GM11168 (cell line): ENCODE measurements around the gene SIX5.

Experiments
- in situ Hi-C: fragments of 300-500 bp; cut with MboI; formaldehyde crosslinking; loops from one replicate; pipeline ENCODE4 v1.12.0; 2022; ENCODE audit warnings: low sequenced_read_pairs; ENCODE audit not compliant: unreplicated experiment

SIX5 gene

GRCh38 chr19:45793876-45794275, 24.8 kb upstream of the SIX5 start:
- in situ Hi-C loops = no loop called here

DNA sequence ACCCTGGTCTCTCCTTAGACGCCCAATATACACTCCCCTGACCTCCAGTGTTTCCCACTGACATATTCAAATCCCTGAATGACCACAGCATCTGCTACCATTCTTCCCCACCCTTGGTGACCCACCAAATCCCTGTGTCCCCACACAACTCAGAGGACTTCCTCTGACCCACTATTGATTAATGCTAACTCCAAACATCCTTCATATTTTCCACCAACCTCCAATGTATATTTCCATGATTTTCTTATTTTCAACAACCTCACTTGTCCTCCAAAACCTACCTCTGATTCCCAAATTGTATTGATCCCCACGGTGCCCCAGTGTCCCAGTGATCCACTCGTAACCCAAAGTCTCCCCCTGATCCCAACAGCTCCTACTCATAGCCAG, 24.1 kb upstream of the SIX5 start:
- in situ Hi-C loops = no loop called here

DNA sequence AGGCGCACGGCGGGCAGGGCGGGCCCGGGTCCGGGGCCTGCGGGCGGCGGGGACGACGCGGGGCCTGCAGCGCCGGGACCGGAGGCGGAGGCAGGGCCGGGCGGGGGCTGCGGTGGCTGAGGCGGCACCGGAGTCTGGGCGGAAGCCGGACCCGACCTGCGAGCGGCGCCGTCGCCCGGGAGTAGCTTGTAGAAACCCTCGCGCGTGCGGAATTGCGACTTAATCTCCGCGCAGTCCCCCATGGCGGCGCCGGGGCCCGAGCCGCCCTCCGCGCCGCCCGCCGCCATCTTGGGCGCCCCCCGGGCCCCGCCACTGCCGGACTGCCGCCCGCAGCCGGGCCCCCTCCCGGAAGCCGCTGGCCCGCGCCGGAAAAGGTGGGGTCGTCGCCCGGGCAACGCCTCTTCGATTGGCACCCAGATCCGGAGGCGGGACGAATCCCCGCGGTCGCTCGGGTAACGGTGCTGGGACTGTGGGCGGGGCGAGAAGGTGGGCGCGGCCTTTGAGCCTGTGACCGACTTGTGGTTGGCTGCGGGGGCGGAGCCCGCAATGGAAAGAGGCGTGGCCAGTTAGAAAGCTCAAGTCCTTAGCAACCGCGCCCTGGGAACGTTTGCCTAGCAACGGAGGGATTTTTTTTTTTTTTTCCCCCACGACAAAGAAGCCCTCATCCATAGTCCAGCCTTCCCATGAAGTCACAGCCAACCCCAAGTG, 23.6 kb upstream of the SIX5 start, which contains the start of gene DMWD:
DMWD (minus strand) TSS at position 376 of the 708 bp plus-strand sequence; CDS start at position 287, 89 bp downstream.
- in situ Hi-C loops = no loop called here

DNA sequence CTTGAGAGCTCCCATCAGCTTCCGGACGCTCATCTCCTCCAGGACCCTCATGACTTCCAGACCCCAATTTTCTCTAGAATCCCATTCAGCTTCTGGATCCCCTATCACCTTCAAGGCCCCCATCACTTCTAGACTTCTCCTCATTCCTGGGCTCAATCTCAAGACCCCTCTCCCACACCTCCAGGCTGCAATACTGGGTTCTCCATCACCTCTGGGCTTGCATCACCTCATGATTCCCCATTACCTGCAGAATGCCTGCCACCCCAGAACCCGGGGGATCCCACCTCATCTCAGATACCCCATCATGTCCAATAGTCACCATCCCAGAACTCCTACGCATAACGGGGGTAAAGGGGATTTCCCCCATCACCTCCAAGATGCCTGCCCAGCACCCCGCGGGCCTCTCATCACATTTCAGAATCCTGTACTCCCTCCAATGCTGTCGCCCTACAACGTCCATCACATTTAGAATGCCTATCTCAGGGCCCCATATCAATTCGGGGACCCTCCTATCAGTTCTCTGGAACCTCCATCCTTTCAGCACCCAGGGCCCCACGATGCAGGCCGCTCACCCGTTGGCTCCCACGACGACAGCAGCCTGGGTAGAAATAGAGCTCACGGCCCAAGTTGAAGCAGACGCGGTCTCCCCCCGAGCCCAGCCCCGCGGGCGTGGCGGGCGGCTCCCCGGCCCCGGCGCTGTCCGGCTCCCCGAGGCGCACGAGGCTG, 22.9 kb upstream of the SIX5 start:
- in situ Hi-C loops = no loop called here

- in situ Hi-C loops = no loop called here
Observed at GRCh38 chr19:45790942-45791341, 21.9 kb upstream of the SIX5 start.

DNA sequence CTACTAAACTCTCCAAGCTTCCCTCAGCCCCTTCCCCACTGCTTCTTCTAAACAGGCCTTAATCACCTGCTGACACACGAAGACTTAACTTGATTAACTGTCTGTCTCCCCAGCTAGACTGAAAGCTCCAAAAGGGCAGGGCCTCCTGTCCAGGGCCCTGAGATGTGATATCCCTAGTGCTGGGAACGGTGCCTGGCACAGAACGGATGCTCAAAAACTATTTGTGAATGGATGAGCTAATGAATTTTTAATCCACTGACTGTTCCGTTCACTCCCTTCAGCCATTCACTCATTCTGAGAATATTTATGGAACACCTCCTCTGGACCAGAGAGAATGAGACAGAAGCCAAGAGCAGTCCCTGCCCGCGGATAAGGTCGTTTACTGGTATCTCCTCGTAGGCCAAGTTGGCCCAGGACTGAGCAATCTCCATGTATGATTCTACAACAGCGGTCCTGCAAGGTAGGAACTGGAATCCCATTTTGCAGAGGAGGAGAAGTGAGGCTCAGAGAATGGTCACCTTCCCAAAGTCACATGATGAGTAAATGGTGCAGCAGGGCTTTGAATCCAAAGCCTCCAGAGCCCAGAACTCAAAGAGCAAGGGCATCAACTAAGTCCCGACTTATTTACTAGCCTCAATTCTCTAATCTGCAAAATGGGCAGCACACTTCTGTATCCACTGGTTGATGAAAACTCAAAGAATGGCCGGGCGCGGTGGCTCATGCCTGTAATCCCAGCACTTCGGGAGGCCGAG, 20.2 kb upstream of the SIX5 start:
- in situ Hi-C loops = no loop called here

DNA sequence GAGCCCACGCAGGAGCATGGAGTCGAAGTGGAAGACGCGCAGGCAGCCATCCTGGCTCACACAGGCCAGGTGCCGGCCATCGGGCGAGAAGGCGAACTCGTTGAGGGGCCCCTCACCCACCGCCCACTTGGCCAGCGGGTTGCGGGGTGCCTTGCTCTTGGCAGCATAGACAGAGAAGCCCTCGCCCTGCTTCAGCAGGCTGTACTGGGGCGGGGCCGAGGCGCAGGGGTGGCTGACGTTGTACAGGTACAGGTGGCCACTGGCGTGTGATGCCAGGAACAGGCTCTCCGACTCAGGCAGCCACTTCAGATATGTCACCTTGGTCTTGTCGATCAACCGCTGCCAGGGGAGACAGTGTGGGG, 17.5 kb upstream of the SIX5 start:
- in situ Hi-C loops = no loop called here

GRCh38 chr19:45785781-45786532, 16.9 kb upstream of the SIX5 start:
- in situ Hi-C loops = no loop called here

DNA sequence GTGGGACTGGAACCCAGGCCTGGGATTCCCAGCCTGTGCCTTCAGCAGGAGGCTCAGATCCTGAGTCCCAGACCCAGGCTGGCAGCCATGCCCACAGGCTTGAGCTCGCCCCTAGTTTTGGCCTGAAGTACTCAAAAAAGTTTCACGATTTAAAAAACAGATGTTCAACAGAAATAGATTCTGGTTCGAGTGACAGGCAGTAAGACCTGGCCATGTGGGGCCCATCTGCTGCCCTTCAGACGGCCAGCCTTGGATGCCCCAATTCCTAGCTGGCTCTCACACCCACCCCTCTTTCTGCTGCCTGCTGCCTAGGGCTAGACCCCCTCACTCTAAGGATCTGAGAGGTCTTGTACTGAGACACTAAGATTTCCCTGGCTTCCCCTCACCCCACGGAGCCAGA, 16.0 kb upstream of the SIX5 start:
- in situ Hi-C loops = no loop called here

- in situ Hi-C loops = no loop called here
Observed at GRCh38 chr19:45784096-45784495, 15.0 kb upstream of the SIX5 start.

DNA sequence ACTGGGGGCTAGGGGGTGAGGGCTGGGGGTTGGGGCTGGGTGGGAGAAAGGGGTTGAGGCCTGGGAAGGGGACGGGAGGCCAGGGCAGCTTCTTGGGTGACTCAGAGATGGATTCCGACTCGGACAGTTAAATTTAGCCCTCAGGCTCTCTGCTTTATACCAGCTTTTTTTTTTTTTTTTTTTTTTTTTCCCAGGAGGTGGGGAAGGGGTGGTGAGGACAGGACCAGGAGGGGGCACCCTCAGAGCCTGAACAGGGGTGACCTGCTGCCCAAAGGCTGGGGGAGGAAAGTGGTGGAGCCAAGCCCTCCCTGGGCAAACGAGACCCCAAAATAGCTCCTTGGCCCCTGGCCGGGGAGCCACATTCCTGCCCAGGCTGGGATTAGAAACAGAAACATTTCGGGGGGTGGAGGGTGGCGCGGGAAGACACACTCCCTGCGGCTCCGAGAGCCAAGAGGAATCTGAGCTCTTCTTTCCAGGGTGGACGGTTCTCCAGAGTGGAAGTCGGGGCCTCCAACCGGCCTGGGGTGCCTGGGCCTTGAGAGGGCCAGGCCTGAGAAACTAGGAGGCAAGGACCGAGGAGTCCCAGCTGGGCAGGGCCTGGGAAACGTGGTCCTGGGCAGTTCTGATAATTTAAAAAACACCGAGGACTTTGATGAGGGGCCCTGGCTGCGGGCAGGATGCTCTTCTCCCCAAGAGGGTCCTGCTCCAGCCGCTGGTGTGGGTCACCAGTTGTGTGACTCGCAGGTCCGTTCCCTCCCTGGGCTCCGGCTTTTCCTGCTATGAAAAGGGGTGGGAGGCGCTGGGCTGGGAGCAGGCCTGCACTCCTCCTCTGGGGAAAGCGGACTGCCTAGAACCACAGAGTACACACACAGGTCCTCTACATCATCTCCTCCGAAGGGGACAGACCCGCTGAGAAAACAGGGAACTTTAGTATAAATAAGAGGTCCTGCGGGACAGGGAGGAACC, 14.1 kb upstream of the SIX5 start:
- in situ Hi-C loops = no loop called here

DNA sequence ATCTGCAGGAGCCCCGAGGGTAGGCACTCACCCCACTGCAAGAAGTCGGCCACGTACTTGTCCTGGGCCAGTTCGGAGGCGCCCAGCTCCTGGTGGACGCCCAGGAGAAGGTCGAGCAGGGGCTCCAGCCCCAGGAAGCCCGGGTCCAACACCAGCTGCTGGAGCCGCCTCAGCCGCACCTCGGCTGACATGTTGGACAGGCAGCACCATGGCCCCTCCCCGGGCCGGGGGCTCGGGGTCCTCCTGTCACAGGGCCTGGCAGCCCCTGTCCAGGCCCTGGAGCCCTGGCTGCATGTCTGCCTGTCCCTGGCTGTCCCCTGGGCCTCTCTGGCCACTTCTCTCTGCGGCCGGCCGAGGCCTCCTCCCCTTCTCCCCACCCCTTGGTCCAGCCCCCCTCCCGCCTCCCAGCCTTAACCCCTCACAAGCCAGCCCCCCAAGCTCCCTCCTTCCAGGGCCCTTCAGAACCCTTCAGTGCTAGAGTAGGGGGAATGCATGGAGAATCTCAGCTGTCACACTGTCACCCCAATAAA, 13.2 kb upstream of the SIX5 start, which contains the start of gene DMPK:
DMPK (minus strand) TSS at position 329 of the 530 bp plus-strand sequence; CDS start at position 191, 138 bp downstream.
- in situ Hi-C loops = no loop called here

- in situ Hi-C loops = no loop called here
Observed at GRCh38 chr19:45781214-45782161, 12.4 kb upstream of the SIX5 start.

- in situ Hi-C loops = no loop called here
Observed at GRCh38 chr19:45780448-45781213, 11.6 kb upstream of the SIX5 start.

DNA sequence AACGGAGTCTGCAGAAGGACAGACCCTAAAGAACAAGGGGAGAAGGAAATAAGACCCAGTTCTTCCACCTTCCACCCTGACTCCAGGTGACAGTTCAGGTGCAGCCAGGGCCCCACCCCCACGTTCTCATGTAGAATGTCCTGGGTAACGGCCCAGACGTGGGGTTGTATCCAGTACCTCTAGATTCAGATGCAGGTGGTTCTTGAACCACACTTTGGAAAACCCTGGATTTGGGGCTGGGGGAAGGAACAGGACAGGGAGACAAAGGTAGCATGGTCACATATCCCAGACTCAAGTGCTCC, 11.0 kb upstream of the SIX5 start:
- in situ Hi-C loops = no loop called here

DNA sequence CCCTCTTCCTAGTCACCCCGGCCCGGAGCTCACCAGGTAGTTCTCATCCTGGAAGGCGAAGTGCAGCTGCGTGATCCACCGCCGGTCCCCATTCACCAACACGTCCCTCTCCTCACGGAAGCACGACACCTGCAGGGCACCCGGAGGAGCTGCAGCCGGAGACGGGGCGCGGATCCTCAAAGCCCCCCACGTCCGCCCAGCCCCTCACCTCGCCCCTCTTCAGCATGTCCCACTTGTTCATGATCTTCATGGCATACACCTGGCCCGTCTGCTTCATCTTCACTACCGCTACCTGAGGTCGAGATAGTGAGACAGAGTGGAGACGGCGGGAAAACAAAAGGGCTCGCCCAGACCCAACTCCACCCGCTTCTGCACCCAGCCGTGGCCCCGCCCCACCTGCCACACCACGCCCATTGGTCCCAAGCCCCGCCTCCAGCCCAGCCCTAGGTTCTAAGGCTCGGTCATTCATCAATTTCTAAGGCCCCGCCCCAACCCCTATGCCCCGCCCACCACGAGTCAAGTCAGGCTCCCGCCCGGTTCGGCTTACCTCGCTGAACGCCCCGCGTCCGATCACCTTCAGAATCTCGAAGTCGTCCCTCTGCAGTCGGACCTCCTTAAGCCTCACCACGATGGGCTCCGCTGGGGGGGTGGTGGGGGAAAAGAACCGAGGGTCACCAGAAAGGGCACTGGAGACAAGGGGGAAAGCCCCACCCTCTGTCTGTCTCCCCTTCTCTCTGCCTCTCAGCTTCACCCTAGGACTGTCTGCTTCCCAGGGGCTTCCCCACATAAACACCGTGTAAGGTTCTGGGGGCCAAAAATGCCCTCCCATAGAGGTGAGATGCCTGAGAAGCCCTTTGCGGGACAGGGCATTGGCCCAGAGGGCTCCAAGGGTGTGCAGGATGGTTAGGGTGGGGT, 10.4 kb upstream of the SIX5 start:
- in situ Hi-C loops = no loop called here
